GM18951 (cell line): ENCODE results near the gene NAPB.

Experiments used
- POLR2A ChIP-seq: IDR thresholded peaks from 4 replicates; pipeline ENCODE4 v1.6.1; 2011; ENCODE audit warnings: mild to moderate bottlenecking; ENCODE audit not compliant: insufficient read length, insufficient read depth; ENCODE audit errors: extremely low read depth
- in situ Hi-C: fragments of 300-500 bp; cut with MboI; formaldehyde crosslinking; loops from one replicate; pipeline ENCODE4 v1.12.0; 2022; ENCODE audit warnings: low sequenced_read_pairs, mixed read lengths, inconsistent platforms; ENCODE audit not compliant: unreplicated experiment

The NAPB gene

GRCh38 chr20:23434521-23435313, 13.4 kb upstream of the NAPB start:
- no peak for TF ChIP-seq POLR2A
- in situ Hi-C loops, result loop anchor here (25.0 kb wide), 1 partner anchor 178 kb away; the partner anchor contains the start of gene CST9

GRCh38 chr20:23433628-23434027, 12.3 kb upstream of the NAPB start:
- TF ChIP-seq POLR2A, result no peak
- in situ Hi-C loops, result loop anchor here (25.0 kb wide), 1 partner anchor 179 kb away; the partner anchor contains the start of gene CST9

- TF ChIP-seq POLR2A, result no peak
- in situ Hi-C loops, result loop anchor here (25.0 kb wide), 1 partner anchor 187 kb away; the partner anchor contains the start of gene CST9
Observed at GRCh38 chr20:23425129-23425528, 3.8 kb upstream of the NAPB start.

GRCh38 chr20:23419995-23420901, 1.0 kb downstream of the NAPB start:
- no peak for TF ChIP-seq POLR2A
- in situ Hi-C loops, result no loop called here

- in situ Hi-C loops, result no loop called here
Observed at GRCh38 chr20:23419657-23419994, 1.7 kb downstream of the NAPB start.

GRCh38 chr20:23417861-23418260, 3.4 kb downstream of the NAPB start:
- in situ Hi-C loops, result no loop called here
- no peak for TF ChIP-seq POLR2A

More at GRCh38 chr20:23419657-23419994, 1.7 kb downstream of the NAPB start:
- no peak for TF ChIP-seq POLR2A

- in situ Hi-C loops, result no loop called here
- no peak for TF ChIP-seq POLR2A
Observed at GRCh38 chr20:23415959-23416583, 5.2 kb downstream of the NAPB start.

GRCh38 chr20:23415555-23415954, 5.7 kb downstream of the NAPB start:
- in situ Hi-C loops, result no loop called here
- TF ChIP-seq POLR2A, result no peak

GRCh38 chr20:23414526-23415188, 6.6 kb downstream of the NAPB start:
- TF ChIP-seq POLR2A, result no peak
- in situ Hi-C loops, result no loop called here

- no peak for TF ChIP-seq POLR2A
- in situ Hi-C loops, result no loop called here
Observed at GRCh38 chr20:23413862-23414422, 7.3 kb downstream of the NAPB start.

- no peak for TF ChIP-seq POLR2A
- in situ Hi-C loops, result no loop called here
Observed at GRCh38 chr20:23412026-23412425, 9.3 kb downstream of the NAPB start.

- TF ChIP-seq POLR2A, result no peak
- in situ Hi-C loops, result no loop called here
Observed at GRCh38 chr20:23410916-23411695, 10.2 kb downstream of the NAPB start.

- in situ Hi-C loops, result no loop called here
- no peak for TF ChIP-seq POLR2A
Observed at GRCh38 chr20:23409800-23410199, 11.5 kb downstream of the NAPB start.
